ENCODE measurements around the gene GLOD4. TPM values are rescaled to one million over a fixed set of nuclear protein-coding genes. Genes with fewer than 3 reads are reported as not detected.

Gene GLOD4
- total and polyA plus RNA-seq, 2 of the 4 experiments (the other 2 are of a cell fraction), result 26.3 to 36.7 TPM

DNA sequence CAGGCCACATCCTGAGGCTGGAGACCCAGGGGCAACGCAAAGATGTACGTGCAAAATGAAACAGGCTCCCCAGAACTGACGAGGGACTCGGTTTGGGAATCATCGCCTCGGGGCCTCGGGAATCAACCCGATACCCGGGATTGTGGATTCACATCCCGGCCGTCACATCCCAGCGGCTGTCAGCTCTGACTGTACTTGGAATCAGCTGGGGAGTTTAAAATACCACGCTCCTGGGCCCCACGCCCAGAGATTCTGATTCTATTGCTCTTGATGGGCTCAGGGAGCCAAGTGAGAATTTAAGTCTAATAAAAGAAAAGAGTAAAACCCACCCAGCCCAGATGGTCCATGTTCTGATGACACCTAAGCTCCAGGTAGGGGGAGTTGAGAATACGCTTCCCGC, 42.3 kb upstream of the GLOD4 start:
- no peak overlapping the region for H3K4ac ChIP-seq (ENCODE audit: low read depth, low read length)
- no peak overlapping the region for H2BK120ac ChIP-seq (ENCODE audit: low read depth, low read length)
- no peak overlapping the region for H2BK15ac ChIP-seq (ENCODE audit: low read depth, low read length)
- H3K27me3 ChIP-seq (ENCODE audit: control insufficient read depth, insufficient read depth, low read length), result no peaks in the 10 kb centered on the region
- dilution Hi-C loops (cut with HindIII; ENCODE audit: low sequenced_read_pairs, unreplicated experiment), result no loop called here
- H3K14ac ChIP-seq (replicated peaks; ENCODE audit: low read depth, low read length), result no peak overlapping the region
- WGBS, 2 experiments (ENCODE audit: extremely low coverage in 2 of 2, insufficient read length in 1 of 2), result 97% methylated on average over 7 of the region's 16 CpGs; no CpG with 5 or more reads in 1 of the 2 experiments
- POLR2A ChIA-PET (ENCODE audit: unreplicated experiment), result no interaction called here
- H3K9me1 ChIP-seq (ENCODE audit: insufficient read depth, low read length), result peaks cover 2% of the 10 kb centered on the region; the same call in 1 of the 2 replicates
- no peaks in the 10 kb centered on the region for H3K4me1 ChIP-seq (ENCODE audit: control insufficient read depth, insufficient read depth, low read length)
- H4K5ac ChIP-seq (ENCODE audit: low read depth, low read length), result no peak overlapping the region
- peaks cover 47% of the 10 kb centered on the region for H3K36me3 ChIP-seq (ENCODE audit: control insufficient read depth, insufficient read depth, low read length)
- H4K20me1 ChIP-seq (ENCODE audit: insufficient read depth, low read length), result peaks cover 24% of the 10 kb centered on the region
- H3K4me3 ChIP-seq (ENCODE audit: insufficient read depth, low read depth, low read length), result no peak overlapping the region
- CTCF ChIA-PET, result no interaction called here
- no peak overlapping the region for H2AK9ac ChIP-seq (replicated peaks; ENCODE audit: low read depth, low read length, poor library complexity)
- no peak for ATAC-seq (ENCODE audit: low read depth)
- no peak overlapping the region for H2BK5ac ChIP-seq (ENCODE audit: low read depth, low read length, poor library complexity, severe bottlenecking)
- no peak for DNase-seq
- H4K91ac ChIP-seq (ENCODE audit: insufficient read depth, low read depth, low read length), result no peak overlapping the region
- no peak for TF ChIP-seq RFX5 (IDR thresholded peaks at IDR 0.05; ENCODE audit: low read depth, low read length)
- no peak for TF ChIP-seq POLR2A (IDR thresholded peaks at IDR 0.05; ENCODE audit: low read depth, low read length)
- TF ChIP-seq, protein P1, sequence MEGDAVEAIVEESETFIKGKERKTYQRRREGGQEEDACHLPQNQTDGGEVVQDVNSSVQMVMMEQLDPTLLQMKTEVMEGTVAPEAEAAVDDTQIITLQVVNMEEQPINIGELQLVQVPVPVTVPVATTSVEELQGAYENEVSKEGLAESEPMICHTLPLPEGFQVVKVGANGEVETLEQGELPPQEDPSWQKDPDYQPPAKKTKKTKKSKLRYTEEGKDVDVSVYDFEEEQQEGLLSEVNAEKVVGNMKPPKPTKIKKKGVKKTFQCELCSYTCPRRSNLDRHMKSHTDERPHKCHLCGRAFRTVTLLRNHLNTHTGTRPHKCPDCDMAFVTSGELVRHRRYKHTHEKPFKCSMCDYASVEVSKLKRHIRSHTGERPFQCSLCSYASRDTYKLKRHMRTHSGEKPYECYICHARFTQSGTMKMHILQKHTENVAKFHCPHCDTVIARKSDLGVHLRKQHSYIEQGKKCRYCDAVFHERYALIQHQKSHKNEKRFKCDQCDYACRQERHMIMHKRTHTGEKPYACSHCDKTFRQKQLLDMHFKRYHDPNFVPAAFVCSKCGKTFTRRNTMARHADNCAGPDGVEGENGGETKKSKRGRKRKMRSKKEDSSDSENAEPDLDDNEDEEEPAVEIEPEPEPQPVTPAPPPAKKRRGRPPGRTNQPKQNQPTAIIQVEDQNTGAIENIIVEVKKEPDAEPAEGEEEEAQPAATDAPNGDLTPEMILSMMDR (conservative IDR thresholded peaks at IDR 0.05; ENCODE audit: low read depth, low read length), result no peak
- TF ChIP-seq ELK1 (IDR thresholded peaks at IDR 0.05; ENCODE audit: borderline replicate concordance, low read depth, low read length), result no peak
- TF ChIP-seq MXI1 (IDR thresholded peaks at IDR 0.05; ENCODE audit: borderline replicate concordance, low read depth, low read length), result no peak
- TF ChIP-seq BHLHE40 (IDR thresholded peaks at IDR 0.05; ENCODE audit: low read depth, low read length), result no peak
- no peak for TF ChIP-seq SMC3 (IDR thresholded peaks at IDR 0.05; ENCODE audit: low read depth, low read length)
- no peak for TF ChIP-seq FOS (IDR thresholded peaks at IDR 0.05; ENCODE audit: low read depth, low read length)
- no peak for TF ChIP-seq USF2 (IDR thresholded peaks at IDR 0.05; ENCODE audit: low read depth, low read length)
- TF ChIP-seq MAFK (IDR thresholded peaks at IDR 0.05; ENCODE audit: low read depth, low read length), result no peak
- TF ChIP-seq MAZ (IDR thresholded peaks at IDR 0.05; ENCODE audit: borderline replicate concordance, low read depth, low read length), result no peak
- TF ChIP-seq CHD1 (IDR thresholded peaks at IDR 0.05; ENCODE audit: low read depth, low read length), result no peak
- no peak for TF ChIP-seq CEBPB (IDR thresholded peaks at IDR 0.05; ENCODE audit: low read depth, low read length)
- no peak for TF ChIP-seq RAD21 (IDR thresholded peaks at IDR 0.05; ENCODE audit: low read length)
- no peak for TF ChIP-seq NFE2L2 (IDR thresholded peaks at IDR 0.05; ENCODE audit: low read depth, low read length)
- TF ChIP-seq RCOR1 (IDR thresholded peaks at IDR 0.05; ENCODE audit: insufficient replicate concordance, low read length), result no peak
- no peak overlapping the region for H3K4me2 ChIP-seq (ENCODE audit: low read depth, low read length)
- BruUV-seq (replicated peaks), result no TSS peak
- no peak overlapping the region for H3K18ac ChIP-seq (ENCODE audit: low read depth, low read length)
- no peak overlapping the region for H3K56ac ChIP-seq (ENCODE audit: extremely low read depth, insufficient read depth, low read length)
- no peak overlapping the region for H3K9ac ChIP-seq (ENCODE audit: low read depth, low read length)
- intact Hi-C loops (cut with micrococcal nuclease), result no loop called here
- H2AK5ac ChIP-seq (ENCODE audit: low read depth, low read length), result no peak overlapping the region
- in situ Hi-C loops (cut with MboI; ENCODE audit: low sequenced_read_pairs), result no loop called here
- H3K27ac ChIP-seq (ENCODE audit: insufficient read depth, low read length), result no peak overlapping the region
- H4K8ac ChIP-seq (ENCODE audit: low read depth in 2 of 2, low read length in 2 of 2), result no peak overlapping the region
- H3K23ac ChIP-seq (ENCODE audit: low read depth, low read length), result no peak overlapping the region
- H2AFZ ChIP-seq (replicated peaks; ENCODE audit: low read length, poor library complexity), result no peak overlapping the region
- H3K79me1 ChIP-seq (ENCODE audit: low read depth in 1 of 2, low read length in 2 of 2), result peaks cover 0 to 23% of the 10 kb centered on the region in 2 experiments; a peak in 2 of 4 replicates
- no peak overlapping the region for H2BK20ac ChIP-seq (ENCODE audit: low read depth, low read length)
- no peaks in the 10 kb centered on the region for H3K9me3 ChIP-seq (ENCODE audit: control insufficient read depth, insufficient read depth, low read length)

All from IMR-90 (cell line).